Activated T-cell treated with anti-CD3 and anti-CD28 coated beads, Interleukin-2, amount 50 U/mL, for 72 hours (primary cell): ENCODE results near the gene GRID2IP. TPM values are rescaled to one million over a fixed set of nuclear protein-coding genes. Genes with fewer than 3 reads are reported as not detected.
"Not testable (repeated sequence)": the region's sequence is repeated elsewhere in the genome, so short reads cannot be mapped to it uniquely, and the experiment has no call there.

Experiments used
- ATAC-seq, 2 donors: fragments of 150-1000 bp; cut with Tn5 transposase; replicated peaks in 1 of 2; 2 replicates each; pipeline ENCODE4 v1.10.0; 2021; ENCODE audit warnings: moderate library complexity in 2 of 2, mild to moderate bottlenecking in 1 of 2
- DNase-seq, 2 donors: peaks; one replicate each; pipeline ENCODE4 v3.0.0; 2021 to 2022; ENCODE audit warnings: mixed read lengths in 1 of 2
- H3K27ac Mint-ChIP-seq: one replicate; pipeline ENCODE4 v1.8.0; 2022; ENCODE audit warnings: mild to moderate bottlenecking, moderate library complexity, mixed read lengths
- H3K27me3 Mint-ChIP-seq: one replicate; pipeline ENCODE4 v1.8.0; 2022; ENCODE audit warnings: low read depth, mixed read lengths
- H3K36me3 Mint-ChIP-seq, 2 donors: one replicate each; pipeline ENCODE4 v1.8.0; 2022; ENCODE audit warnings: mixed read lengths in 2 of 2, mild to moderate bottlenecking in 1 of 2; ENCODE audit not compliant: insufficient read depth in 2 of 2
- H3K4me1 Mint-ChIP-seq: one replicate; pipeline ENCODE4 v1.8.0; 2022; ENCODE audit warnings: low read depth, mixed read lengths
- H3K4me3 Mint-ChIP-seq, 2 donors: one replicate each; pipeline ENCODE4 v1.8.0; 2022; ENCODE audit warnings: mild to moderate bottlenecking in 2 of 2, mixed read lengths in 2 of 2, moderate library complexity in 2 of 2
- H3K9me3 Mint-ChIP-seq, 2 donors: one replicate each; pipeline ENCODE4 v1.8.0; 2022; ENCODE audit warnings: mixed read lengths in 2 of 2
- total RNA-seq, 2 donors: library from RNA; stranded (reverse); gene quantifications; one replicate each; pipeline ENCODE4 v1.2.3, GENCODE V29; 2022

GRID2IP gene
- total RNA-seq, 2 donors from 2014 or later = 0.28 to 0.29 TPM

- peaks cover 62% of the 10 kb centered on the region for H3K4me1 Mint-ChIP-seq
- no peak for DNase-seq
- peak overlapping the region; percentile 68 for H3K27ac Mint-ChIP-seq
Observed at GRCh38 chr7:6482307-6482706, 69.0 kb downstream of the GRID2IP start.

DNA sequence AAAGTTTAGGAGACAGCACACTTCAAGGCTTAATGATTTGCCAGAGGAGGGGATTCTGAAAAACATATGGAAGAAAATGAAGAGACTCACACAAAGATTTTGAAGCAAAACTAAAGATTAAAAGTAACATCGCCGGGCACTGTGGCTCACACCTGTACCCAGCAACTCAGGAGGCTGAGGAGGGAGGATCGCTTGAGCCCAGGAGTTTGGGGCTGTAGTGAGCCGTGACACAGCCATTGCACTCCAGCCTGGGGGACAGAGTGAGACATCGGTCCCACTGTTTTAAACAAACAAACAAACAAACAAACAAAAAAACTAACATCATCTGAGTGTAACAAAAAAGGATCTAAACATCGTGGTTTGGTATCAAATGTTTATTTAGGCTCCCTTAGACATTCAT is 69.8 kb downstream of the GRID2IP start:
- Mint-ChIP-seq H3K9me3 (no peaks in the 10 kb centered on the region), H3K4me1 (peaks cover 70% of the 10 kb centered on the region), H3K27ac (peak overlapping the region; percentile 74), H3K27me3 (no peaks in the 10 kb centered on the region), H3K4me3 (peak overlapping the region; percentile 8 to 38), H3K36me3 (peaks cover 5 to 16% of the 10 kb centered on the region in 2 donors)
- DNase-seq = no peak
- no peak for ATAC-seq

More at GRCh38 chr7:6482307-6482706, 69.0 kb downstream of the GRID2IP start:
- no peaks in the 10 kb centered on the region for H3K27me3 Mint-ChIP-seq
- H3K4me3 Mint-ChIP-seq = peak overlapping the region; percentile 90 to 96
- no peak for ATAC-seq
- no peaks in the 10 kb centered on the region for H3K9me3 Mint-ChIP-seq
- H3K36me3 Mint-ChIP-seq = peaks cover 5 to 16% of the 10 kb centered on the region in 2 donors

- H3K36me3 Mint-ChIP-seq = peaks cover 5 to 16% of the 10 kb centered on the region in 2 donors
- no peaks in the 10 kb centered on the region for H3K27me3 Mint-ChIP-seq
- H3K4me3 Mint-ChIP-seq = peak overlapping the region in 1 of 2 donors; percentile 59
- peak overlapping the region; percentile 44 for H3K27ac Mint-ChIP-seq
- ATAC-seq = no peak
- no peak for DNase-seq
- H3K9me3 Mint-ChIP-seq = no peaks in the 10 kb centered on the region
- peaks cover 80% of the 10 kb centered on the region for H3K4me1 Mint-ChIP-seq
Observed at GRCh38 chr7:6480323-6480660, 71.0 kb downstream of the GRID2IP start.

- no peaks in the 10 kb centered on the region for H3K27me3 Mint-ChIP-seq
- no peaks in the 10 kb centered on the region for H3K9me3 Mint-ChIP-seq
- peaks cover 72% of the 10 kb centered on the region for H3K4me1 Mint-ChIP-seq
- peak overlapping the region; percentile 44 for H3K27ac Mint-ChIP-seq
- peak overlapping the region; percentile 15 to 59 for H3K4me3 Mint-ChIP-seq
- DNase-seq (peak; percentile 8 to 13), ATAC-seq (no peak)
- peaks cover 5 to 16% of the 10 kb centered on the region in 2 donors for H3K36me3 Mint-ChIP-seq
Observed at GRCh38 chr7:6479067-6479466, 72.2 kb downstream of the GRID2IP start.

DNA sequence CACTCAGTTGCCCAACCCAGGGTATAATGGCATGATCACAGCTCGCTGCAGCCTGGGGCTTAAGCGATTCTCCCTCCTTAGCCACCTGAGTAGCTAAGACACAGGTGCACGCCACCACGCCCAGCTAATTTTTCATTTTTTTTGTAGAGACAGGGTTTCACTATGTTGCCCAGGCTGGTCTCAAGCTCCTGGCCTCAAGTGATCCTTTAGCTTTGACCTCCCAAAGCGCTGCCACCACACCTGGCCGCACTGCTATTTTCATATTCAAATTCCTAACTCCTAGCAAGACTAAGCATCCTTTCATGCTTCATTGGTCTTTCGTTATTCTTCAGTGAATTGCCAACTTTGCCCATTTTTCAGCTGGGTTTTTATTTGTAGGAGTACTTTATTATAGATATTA is 73.1 kb downstream of the GRID2IP start:
- H3K4me3 Mint-ChIP-seq = no peak overlapping the region
- no peaks in the 10 kb centered on the region for H3K27me3 Mint-ChIP-seq
- no peaks in the 10 kb centered on the region for H3K9me3 Mint-ChIP-seq
- DNase-seq = no peak
- ATAC-seq = no peak
- peaks cover 4 to 18% of the 10 kb centered on the region in 2 donors for H3K36me3 Mint-ChIP-seq
- peaks cover 72% of the 10 kb centered on the region for H3K4me1 Mint-ChIP-seq
- H3K27ac Mint-ChIP-seq = no peak overlapping the region

- Mint-ChIP-seq H3K4me3 (peak overlapping the region in 1 of 2 donors; percentile 40), H3K27ac (peak overlapping the region; percentile 84), H3K4me1 (peaks cover 66% of the 10 kb centered on the region), H3K27me3 (no peaks in the 10 kb centered on the region), H3K9me3 (no peaks in the 10 kb centered on the region), H3K36me3 (peaks cover 2 to 17% of the 10 kb centered on the region in 2 donors)
- ATAC-seq (no peak), DNase-seq (no peak)
Observed at GRCh38 chr7:6477318-6477660, 74.0 kb downstream of the GRID2IP start.

- ATAC-seq (no peak), DNase-seq (no peak)
- Mint-ChIP-seq H3K27ac (peak overlapping the region; percentile 87), H3K27me3 (no peaks in the 10 kb centered on the region), H3K4me1 (peaks cover 61% of the 10 kb centered on the region), H3K36me3 (peaks cover 2 to 18% of the 10 kb centered on the region in 2 donors), H3K4me3 (peak overlapping the region in 1 of 2 donors; percentile 32), H3K9me3 (no peaks in the 10 kb centered on the region)
Observed at GRCh38 chr7:6476596-6477317, 74.5 kb downstream of the GRID2IP start.

DNA sequence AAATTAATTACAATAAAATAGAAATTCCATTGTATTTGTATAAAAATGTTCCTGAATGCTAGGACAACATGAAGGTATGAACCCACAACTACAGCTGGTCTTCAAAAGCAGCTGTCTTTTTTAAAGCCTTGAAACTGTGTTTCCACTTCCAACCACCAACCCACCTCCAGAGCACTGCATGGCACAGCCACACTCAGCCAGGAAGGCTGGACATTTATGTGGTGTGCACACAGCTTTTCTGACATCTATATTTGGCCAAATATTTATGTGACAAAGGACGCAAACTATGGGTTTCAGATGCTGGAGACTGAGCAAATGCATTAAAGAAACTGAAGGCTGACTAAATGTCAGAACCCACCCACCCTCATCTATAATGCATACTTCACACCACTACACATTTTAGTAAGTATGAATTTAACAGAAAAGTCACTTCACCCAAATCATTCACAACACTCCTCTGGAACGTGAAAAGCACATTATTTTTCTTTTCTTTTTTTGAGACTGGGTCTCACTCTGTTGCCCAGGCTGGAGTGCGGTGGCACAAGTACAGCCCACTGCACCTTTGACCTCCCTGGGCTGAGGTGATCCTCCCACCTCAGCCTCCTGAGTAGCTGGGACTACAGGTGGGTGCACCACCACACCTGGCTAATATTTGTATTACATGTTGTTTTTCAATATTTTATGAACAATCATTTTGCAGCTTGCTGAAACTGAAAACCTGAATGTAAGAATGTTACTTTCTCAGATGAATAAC is 75.7 kb downstream of the GRID2IP start:
- Mint-ChIP-seq H3K4me1 (peaks cover 49% of the 10 kb centered on the region), H3K27ac (peak overlapping the region; percentile 87), H3K27me3 (no peaks in the 10 kb centered on the region), H3K4me3 (peak overlapping the region; percentile 5 to 15), H3K36me3 (peaks cover 4 to 13% of the 10 kb centered on the region in 2 donors), H3K9me3 (no peaks in the 10 kb centered on the region)
- ATAC-seq (peak; percentile 37 to 51), DNase-seq (no peak)

DNA sequence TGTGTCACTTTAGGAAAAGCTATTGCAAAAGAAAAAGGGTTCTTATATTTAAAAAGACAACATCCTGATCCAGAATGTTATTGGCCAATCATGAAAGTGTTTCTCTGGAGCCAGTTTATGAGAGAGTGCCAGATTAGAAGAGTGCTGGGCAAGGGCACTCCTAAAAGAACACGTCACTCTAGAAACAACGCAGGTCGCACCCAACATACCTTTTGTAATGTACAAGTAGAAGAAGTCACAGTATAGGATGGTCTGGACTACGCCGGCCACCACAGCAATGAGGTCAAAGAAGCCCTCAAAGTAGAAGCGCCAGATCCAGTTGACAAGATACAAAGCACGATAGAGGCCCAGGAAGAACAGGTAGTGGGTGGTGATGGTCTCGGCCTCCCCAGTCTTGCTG is 85.4 kb downstream of the GRID2IP start:
- H3K27me3 Mint-ChIP-seq = no peaks in the 10 kb centered on the region
- no peaks in the 10 kb centered on the region for H3K4me1 Mint-ChIP-seq
- no peaks in the 10 kb centered on the region for H3K9me3 Mint-ChIP-seq
- H3K4me3 Mint-ChIP-seq = no peak overlapping the region
- ATAC-seq (no peak), DNase-seq (no peak)
- H3K36me3 Mint-ChIP-seq = peaks cover 7 to 34% of the 10 kb centered on the region in 2 donors
- H3K27ac Mint-ChIP-seq = peak overlapping the region; percentile 42

DNA sequence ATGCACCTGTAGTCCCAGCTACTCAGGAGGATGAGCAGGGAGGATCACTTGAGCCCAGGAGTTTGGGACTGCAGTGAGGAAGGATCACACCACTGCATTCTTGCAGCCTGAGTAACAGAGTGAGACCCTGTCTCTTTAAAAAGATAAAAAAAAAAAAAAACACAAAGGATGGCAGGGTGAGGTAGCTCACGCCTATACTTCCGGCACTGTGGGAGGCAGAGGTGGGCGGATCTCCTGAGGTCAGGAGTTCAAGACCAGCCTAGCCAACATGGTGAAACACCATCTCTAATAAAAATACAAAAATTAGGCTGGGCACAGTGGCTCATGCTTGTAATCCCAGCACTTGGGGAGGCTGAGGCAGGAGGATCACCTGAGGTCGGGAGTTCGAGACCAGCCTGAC is 87.7 kb downstream of the GRID2IP start:
- H3K36me3 Mint-ChIP-seq = peaks cover 7 to 30% of the 10 kb centered on the region in 2 donors
- not testable (repeated sequence) for H3K4me1 Mint-ChIP-seq, DNase-seq, ATAC-seq, H3K4me3 Mint-ChIP-seq, H3K9me3 Mint-ChIP-seq, H3K27ac Mint-ChIP-seq, H3K27me3 Mint-ChIP-seq

GRCh38 chr7:6461946-6462550 is 89.2 kb downstream of the GRID2IP start:
- H3K4me1 Mint-ChIP-seq = no peaks in the 10 kb centered on the region
- DNase-seq = no peak
- no peaks in the 10 kb centered on the region for H3K9me3 Mint-ChIP-seq
- H3K27ac Mint-ChIP-seq = no peak overlapping the region
- H3K36me3 Mint-ChIP-seq = peaks cover 7 to 20% of the 10 kb centered on the region in 2 donors
- ATAC-seq = no peak
- no peak overlapping the region for H3K4me3 Mint-ChIP-seq
- no peaks in the 10 kb centered on the region for H3K27me3 Mint-ChIP-seq

DNA sequence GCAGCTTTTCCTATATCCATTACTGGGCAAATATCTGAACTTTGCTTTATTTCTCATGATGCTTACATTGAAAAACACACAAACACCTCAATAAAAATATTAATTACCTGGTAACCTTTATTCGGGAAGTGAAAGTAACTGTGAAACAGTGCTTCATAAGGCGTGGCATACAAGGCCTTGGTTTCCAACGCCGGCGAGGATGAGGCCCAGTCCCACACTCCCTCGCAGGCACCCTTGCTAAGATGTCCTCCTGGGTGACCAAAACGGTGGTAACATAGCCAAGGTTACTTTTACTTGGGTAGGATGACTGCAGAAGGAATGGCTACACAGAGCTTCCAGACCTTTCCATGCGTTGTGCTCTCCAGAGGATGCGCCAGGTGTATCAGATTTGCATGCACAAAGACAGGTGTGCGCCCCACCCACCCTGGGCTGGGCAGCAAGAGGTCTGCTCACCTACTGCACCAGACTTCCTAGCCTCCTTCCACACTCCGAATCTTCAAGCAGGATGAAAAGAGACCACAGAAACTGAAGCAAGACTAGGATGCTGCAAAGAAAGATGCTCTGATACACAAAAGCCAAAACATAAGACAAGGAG is 90.2 kb downstream of the GRID2IP start:
- ATAC-seq (no peak), DNase-seq (no peak)
- Mint-ChIP-seq H3K27me3 (no peaks in the 10 kb centered on the region), H3K4me3 (no peak overlapping the region), H3K9me3 (no peaks in the 10 kb centered on the region), H3K27ac (peak overlapping the region; percentile 39), H3K36me3 (peaks cover 7 to 12% of the 10 kb centered on the region in 2 donors), H3K4me1 (no peaks in the 10 kb centered on the region)

- Mint-ChIP-seq H3K27ac (no peak overlapping the region), H3K36me3 (peaks cover 1 to 4% of the 10 kb centered on the region in 2 donors), H3K4me1 (no peaks in the 10 kb centered on the region), H3K4me3 (no peak overlapping the region), H3K9me3 (no peaks in the 10 kb centered on the region), H3K27me3 (no peaks in the 10 kb centered on the region)
- ATAC-seq (no peak), DNase-seq (no peak)
Observed at GRCh38 chr7:6460303-6460702, 91.0 kb downstream of the GRID2IP start.
